Activated CD8-positive, alpha-beta memory T cell treated with anti-CD3 and anti-CD28 coated beads for 4 hours (primary cell): ENCODE results near the gene RAB3C.
"Not testable (repeated sequence)": the region's sequence is repeated elsewhere in the genome, so short reads cannot be mapped to it uniquely, and the experiment has no call there.

Experiments
- DNase-seq, 2 donors: peaks; one replicate each; pipeline ENCODE4 v3.0.0-alpha.2; 2020; ENCODE audit warnings: low read depth in 2 of 2

The RAB3C gene

GRCh38 chr5:58602889-58603288 is 20.0 kb downstream of the RAB3C start:
- not testable (repeated sequence) for DNase-seq

- no peak for DNase-seq
These were observed 23.2 kb downstream of the RAB3C start for GRCh38 chr5:58606064-58606463.

- DNase-seq = no peak
These were observed 33.1 kb downstream of the RAB3C start for GRCh38 chr5:58615972-58616371.

GRCh38 chr5:58617241-58617640 is 34.4 kb downstream of the RAB3C start:
- no peak for DNase-seq

GRCh38 chr5:58620336-58620735 is 37.5 kb downstream of the RAB3C start:
- DNase-seq = no peak

GRCh38 chr5:58622936-58623871 is 40.3 kb downstream of the RAB3C start:
- no peak for DNase-seq

- no peak for DNase-seq
These were observed 45.8 kb downstream of the RAB3C start for GRCh38 chr5:58628626-58629025.

- DNase-seq = no peak
These were observed 46.6 kb downstream of the RAB3C start for GRCh38 chr5:58629271-58630159.

- DNase-seq = no peak
These were observed 49.0 kb downstream of the RAB3C start for GRCh38 chr5:58631895-58632294.

GRCh38 chr5:58635416-58635815 is 52.5 kb downstream of the RAB3C start:
- no peak for DNase-seq

- DNase-seq = no peak
These were observed 57.1 kb downstream of the RAB3C start for GRCh38 chr5:58640011-58640410.

GRCh38 chr5:58641533-58641932 is 58.7 kb downstream of the RAB3C start:
- no peak for DNase-seq

- DNase-seq = no peak
These were observed 66.0 kb downstream of the RAB3C start for GRCh38 chr5:58648846-58649245.

- DNase-seq = no peak
These were observed 66.8 kb downstream of the RAB3C start for GRCh38 chr5:58649716-58650115.

- DNase-seq = no peak
These were observed 70.6 kb downstream of the RAB3C start for GRCh38 chr5:58653521-58653920.

- DNase-seq = no peak
These were observed 83.3 kb downstream of the RAB3C start for GRCh38 chr5:58666141-58666540.

- no peak for DNase-seq
These were observed 84.0 kb downstream of the RAB3C start for GRCh38 chr5:58666598-58667581.

GRCh38 chr5:58670582-58670981 is 87.7 kb downstream of the RAB3C start:
- DNase-seq = no peak

GRCh38 chr5:58671155-58671554 is 88.3 kb downstream of the RAB3C start:
- DNase-seq = no peak

GRCh38 chr5:58672521-58672920 is 89.6 kb downstream of the RAB3C start:
- DNase-seq = no peak

GRCh38 chr5:58674070-58674469 is 91.2 kb downstream of the RAB3C start:
- DNase-seq = no peak
